ENCODE measurements around the gene TMC2. TPM values are rescaled to one million over a fixed set of nuclear protein-coding genes. Genes with fewer than 3 reads are reported as not detected.
A peak's percentile ranks its signal among the peaks of the same experiment; 100 is the strongest.

Gene TMC2
- total RNA-seq, 4 donors from 2014 or later = 0.15 to 0.35 TPM; not detected in 2

GRCh38 chr20:2625062-2625461 is 88.7 kb downstream of the TMC2 start:
- Histone ChIP-seq H3K27ac (peak overlapping the region in 1 of 4 donors; percentile 17), H3K27me3 (peaks cover 17% of the 10 kb centered on the region), H3K4me3 (no peak overlapping the region), H3K4me1 (no peaks in the 10 kb centered on the region), H3K36me3 (no peaks in the 10 kb centered on the region), H3K9me3 (peaks cover 0 to 12% (median 0%) of the 10 kb centered on the region in 3 donors)
- whole genome bisulfite sequencing, 2 donors (ENCODE audit: low coverage in 1 of 2) = 40 to 50% methylated on average over 2 of the region's 2 CpGs
- ATAC-seq = peak; percentile 43
- TF ChIP-seq, protein P1, sequence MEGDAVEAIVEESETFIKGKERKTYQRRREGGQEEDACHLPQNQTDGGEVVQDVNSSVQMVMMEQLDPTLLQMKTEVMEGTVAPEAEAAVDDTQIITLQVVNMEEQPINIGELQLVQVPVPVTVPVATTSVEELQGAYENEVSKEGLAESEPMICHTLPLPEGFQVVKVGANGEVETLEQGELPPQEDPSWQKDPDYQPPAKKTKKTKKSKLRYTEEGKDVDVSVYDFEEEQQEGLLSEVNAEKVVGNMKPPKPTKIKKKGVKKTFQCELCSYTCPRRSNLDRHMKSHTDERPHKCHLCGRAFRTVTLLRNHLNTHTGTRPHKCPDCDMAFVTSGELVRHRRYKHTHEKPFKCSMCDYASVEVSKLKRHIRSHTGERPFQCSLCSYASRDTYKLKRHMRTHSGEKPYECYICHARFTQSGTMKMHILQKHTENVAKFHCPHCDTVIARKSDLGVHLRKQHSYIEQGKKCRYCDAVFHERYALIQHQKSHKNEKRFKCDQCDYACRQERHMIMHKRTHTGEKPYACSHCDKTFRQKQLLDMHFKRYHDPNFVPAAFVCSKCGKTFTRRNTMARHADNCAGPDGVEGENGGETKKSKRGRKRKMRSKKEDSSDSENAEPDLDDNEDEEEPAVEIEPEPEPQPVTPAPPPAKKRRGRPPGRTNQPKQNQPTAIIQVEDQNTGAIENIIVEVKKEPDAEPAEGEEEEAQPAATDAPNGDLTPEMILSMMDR (IDR thresholded peaks at IDR 0.05) = no peak
- no peak for TF ChIP-seq POLR2AphosphoS5 (IDR thresholded peaks at IDR 0.05)

DNA sequence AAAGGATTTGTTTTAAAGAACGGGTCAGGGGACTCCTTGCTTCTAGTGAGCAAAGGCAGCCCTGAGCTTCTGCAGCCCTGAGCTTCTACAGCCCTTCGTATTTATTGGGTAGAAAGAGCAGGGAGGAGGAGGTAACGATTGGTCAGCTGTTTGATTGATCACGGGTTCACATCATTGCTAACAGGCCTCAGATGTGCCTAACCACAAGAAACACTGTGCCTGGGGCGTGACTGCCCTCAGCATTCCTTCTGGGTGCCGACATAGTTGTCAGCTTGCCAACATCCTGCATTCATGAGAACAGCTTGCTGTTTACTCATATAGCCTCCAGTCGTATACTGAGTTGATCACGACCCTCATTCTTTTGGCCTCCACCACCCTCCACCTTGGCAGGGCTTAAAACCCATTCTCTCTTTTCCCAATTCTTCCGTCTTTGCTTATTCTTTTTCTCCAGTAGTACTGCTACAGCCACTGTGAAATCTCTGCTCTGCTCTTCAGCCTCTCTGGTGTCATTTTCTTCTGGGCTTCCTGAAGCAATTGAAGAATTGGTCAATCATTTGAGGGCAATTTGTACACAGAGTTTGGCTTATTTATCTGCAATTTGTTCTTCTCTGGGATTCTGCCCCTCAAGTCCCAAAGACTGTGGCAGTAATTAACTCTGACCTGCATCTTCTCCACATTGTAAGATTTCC is 90.6 kb downstream of the TMC2 start:
- ATAC-seq = no peak

DNA sequence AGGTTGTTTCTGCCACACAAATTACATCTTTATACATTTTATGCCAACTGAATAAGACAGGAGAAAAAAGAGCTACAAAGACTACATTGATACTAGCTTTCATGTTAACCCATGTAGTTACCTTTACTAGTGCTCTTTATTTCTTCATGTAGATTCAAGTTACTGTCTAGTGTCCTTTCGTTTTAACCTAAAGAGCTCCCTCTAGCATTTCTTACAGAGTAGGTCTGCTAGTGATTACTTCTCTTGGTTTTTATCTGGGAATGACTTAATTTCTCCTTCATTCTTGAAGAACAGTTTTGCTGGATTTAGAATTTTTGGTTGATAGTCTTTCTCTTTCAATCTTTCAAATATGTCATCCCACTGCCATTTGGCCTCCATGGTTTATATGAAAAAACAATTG is 94.9 kb downstream of the TMC2 start:
- Histone ChIP-seq H3K4me3 (no peak overlapping the region), H3K27ac (no peak overlapping the region), H3K9me3 (peaks cover 0 to 17% (median 0%) of the 10 kb centered on the region in 3 donors), H3K36me3 (no peaks in the 10 kb centered on the region), H3K27me3 (peaks cover 10% of the 10 kb centered on the region), H3K4me1 (no peaks in the 10 kb centered on the region)
- 8 to 14% methylated on average over 1 of the region's 1 CpG for WGBS, 2 donors (ENCODE audit: low coverage in 1 of 2)
- TF ChIP-seq, protein P1 (IDR thresholded peaks at IDR 0.05) = no peak
- TF ChIP-seq POLR2A (IDR thresholded peaks at IDR 0.05) = no peak
- no peak for TF ChIP-seq EP300 (IDR thresholded peaks at IDR 0.05)
- no peak for TF ChIP-seq POLR2AphosphoS5 (IDR thresholded peaks at IDR 0.05)
- ATAC-seq = no peak

More for the DNA sequence above, 90.6 kb downstream of the TMC2 start:
- Histone ChIP-seq H3K9me3 (peaks cover 0 to 21% (median 0%) of the 10 kb centered on the region in 3 donors), H3K27ac (no peak overlapping the region), H3K4me3 (no peak overlapping the region), H3K27me3 (peaks cover 10% of the 10 kb centered on the region), H3K4me1 (no peaks in the 10 kb centered on the region), H3K36me3 (no peaks in the 10 kb centered on the region)
- WGBS, 2 donors (ENCODE audit: low coverage in 1 of 2) = 66 to 82% methylated on average over 5 of the region's 9 CpGs
- TF ChIP-seq POLR2AphosphoS5 (IDR thresholded peaks at IDR 0.05) (no peak), EP300 (IDR thresholded peaks at IDR 0.05) (no peak), POLR2A (IDR thresholded peaks at IDR 0.05) (no peak)
- TF ChIP-seq, protein P1 (IDR thresholded peaks at IDR 0.05) = no peak

- WGBS, 2 donors (ENCODE audit: low coverage in 1 of 2) = 0% methylated on average over 1 of the region's 1 CpG
- no peaks in the 10 kb centered on the region for H3K36me3 ChIP-seq
- no peak overlapping the region for H3K27ac ChIP-seq
- ATAC-seq = no peak
- H3K4me3 ChIP-seq = no peak overlapping the region
- TF ChIP-seq EP300 (IDR thresholded peaks at IDR 0.05) = no peak
- TF ChIP-seq POLR2AphosphoS5 (IDR thresholded peaks at IDR 0.05) = no peak
- TF ChIP-seq, protein P1 (IDR thresholded peaks at IDR 0.05) = no peak
- no peak for TF ChIP-seq POLR2A (IDR thresholded peaks at IDR 0.05)
- peaks cover 0 to 11% (median 0%) of the 10 kb centered on the region in 3 donors for H3K9me3 ChIP-seq
- H3K27me3 ChIP-seq = no peaks in the 10 kb centered on the region
- no peaks in the 10 kb centered on the region for H3K4me1 ChIP-seq
Observed at GRCh38 chr20:2633381-2633780, 97.0 kb downstream of the TMC2 start.

- Histone ChIP-seq H3K9me3 (no peaks in the 10 kb centered on the region), H3K27me3 (no peaks in the 10 kb centered on the region), H3K27ac (no peak overlapping the region), H3K4me1 (no peaks in the 10 kb centered on the region), H3K4me3 (no peak overlapping the region), H3K36me3 (peaks cover 0 to 25% of the 10 kb centered on the region in 2 donors)
- ATAC-seq = no peak
- TF ChIP-seq, protein P1 (IDR thresholded peaks at IDR 0.05) = no peak
- TF ChIP-seq EP300 (IDR thresholded peaks at IDR 0.05) (no peak), POLR2A (IDR thresholded peaks at IDR 0.05) (no peak), POLR2AphosphoS5 (IDR thresholded peaks at IDR 0.05) (no peak)
- 56 to 83% methylated on average over 1 of the region's 6 CpGs for WGBS, 2 donors (ENCODE audit: low coverage in 1 of 2)
Observed at GRCh38 chr20:2637246-2637645, 100.9 kb downstream of the TMC2 start.
